ENCODE results near the gene TRPC4AP.

Gene TRPC4AP

DNA sequence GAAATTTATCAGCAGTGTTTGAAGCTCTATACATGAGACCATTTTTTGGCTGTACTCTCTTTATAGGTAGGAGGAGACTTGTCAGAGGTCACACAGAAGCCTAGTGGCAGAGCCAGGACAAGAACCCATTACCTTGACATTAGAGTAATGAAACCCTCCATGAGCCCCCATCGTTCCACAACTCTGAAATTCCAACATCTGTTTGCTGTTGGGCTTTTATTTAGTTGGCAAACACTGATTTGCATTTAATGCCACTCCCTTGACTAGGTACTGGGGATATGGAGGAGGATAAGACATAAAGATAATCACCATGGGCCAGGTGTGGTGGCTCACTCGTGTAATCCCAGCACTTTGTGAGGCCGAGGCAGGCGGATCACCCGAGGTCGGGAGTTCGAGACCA lies 138.6 kb downstream of the TRPC4AP start:
- Histone ChIP-seq H3K27ac (ENCODE audit: low read length) (no peak overlapping the region), H3K4me3 (ENCODE audit: low read length) (no peak overlapping the region), H3K27me3 (ENCODE audit: control insufficient read depth, insufficient read depth, low read length) (no peaks in the 10 kb centered on the region), H3K36me3 (ENCODE audit: control insufficient read depth, insufficient read depth, low read length) (no peaks in the 10 kb centered on the region), H3K4me1 (ENCODE audit: control insufficient read depth, insufficient read depth, low read length) (peaks cover 2% of the 10 kb centered on the region; the same call in 1 of the 2 replicates), H3K9me3 (ENCODE audit: control insufficient read depth, insufficient read depth, low read length) (no peaks in the 10 kb centered on the region)
- no peak for DNase-seq (ENCODE audit: low read depth, low spot score)
- no CpG with 5 or more reads among the region's 7 CpGs for WGBS (ENCODE audit: insufficient coverage, insufficient read length)

DNA sequence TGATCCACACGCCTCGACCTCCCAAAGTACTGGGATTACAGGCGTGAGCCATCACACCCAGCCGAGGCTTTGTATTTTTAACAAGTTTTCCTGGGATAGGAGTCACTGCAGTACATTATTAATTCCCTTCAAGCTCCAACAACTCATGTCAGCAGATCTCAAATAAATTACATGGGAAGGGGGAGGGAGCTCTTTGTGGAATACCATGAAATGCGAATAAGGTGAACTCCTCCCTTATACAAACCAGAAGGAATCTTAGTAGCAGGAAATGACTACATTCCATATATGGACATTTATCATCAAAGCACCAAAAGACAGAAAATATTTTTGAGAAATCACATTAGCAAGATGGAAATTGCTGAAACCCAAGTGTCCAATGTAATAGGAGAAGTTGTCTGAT lies 139.9 kb downstream of the TRPC4AP start:
- no peak for DNase-seq (ENCODE audit: low read depth, low spot score)
- Histone ChIP-seq H3K4me3 (ENCODE audit: low read length) (no peak overlapping the region), H3K9me3 (ENCODE audit: control insufficient read depth, insufficient read depth, low read length) (no peaks in the 10 kb centered on the region), H3K27ac (ENCODE audit: low read length) (no peak overlapping the region), H3K27me3 (ENCODE audit: control insufficient read depth, insufficient read depth, low read length) (no peaks in the 10 kb centered on the region), H3K36me3 (ENCODE audit: control insufficient read depth, insufficient read depth, low read length) (no peaks in the 10 kb centered on the region), H3K4me1 (ENCODE audit: control insufficient read depth, insufficient read depth, low read length) (peaks cover 2% of the 10 kb centered on the region; the same call in 1 of the 2 replicates)
- no CpG with 5 or more reads among the region's 5 CpGs for WGBS (ENCODE audit: insufficient coverage, insufficient read length)
